KMS-11 (cell line): Measurements from ENCODE around the gene CHPF.

Source experiments
- H2AFZ ChIP-seq: fragments of 200-600 bp; sonication (generic); 2 replicates; pipeline ENCODE4 v1.6.1; 2016; ENCODE audit warnings: antibody characterized with exemption, mixed run types, low read depth
- H3K27ac ChIP-seq: fragments of 200-600 bp; sonication (generic); 2 replicates; pipeline ENCODE4 v1.6.1; 2016; ENCODE audit warnings: mild to moderate bottlenecking, mixed run types
- H3K27me3 ChIP-seq: fragments of 200-600 bp; sonication (generic); 2 replicates; pipeline ENCODE4 v1.6.1; 2017; ENCODE audit warnings: mild to moderate bottlenecking, low read depth, mixed run types, moderate library complexity; ENCODE audit not compliant: insufficient read depth
- H3K36me3 ChIP-seq: fragments of 200-600 bp; sonication (generic); 2 replicates; pipeline ENCODE4 v1.6.1; 2017; ENCODE audit warnings: mild to moderate bottlenecking, mixed run types; ENCODE audit not compliant: insufficient read depth
- H3K4me1 ChIP-seq: fragments of 200-600 bp; sonication (generic); 2 replicates; pipeline ENCODE4 v1.6.1; 2016; ENCODE audit warnings: mild to moderate bottlenecking, low read depth, mixed run types; ENCODE audit not compliant: poor library complexity, severe bottlenecking
- H3K4me2 ChIP-seq: fragments of 200-600 bp; sonication (generic); 2 replicates; pipeline ENCODE4 v1.7.0; 2016; ENCODE audit warnings: mild to moderate bottlenecking, mixed run types
- H3K4me3 ChIP-seq: fragments of 200-600 bp; sonication (generic); IDR thresholded peaks from 2 replicates; pipeline ENCODE4 v1.6.1; 2017; ENCODE audit warnings: low read depth, low read length, mixed read lengths; ENCODE audit not compliant: insufficient read depth
- H3K79me2 ChIP-seq: fragments of 200-600 bp; sonication (generic); 2 replicates; pipeline ENCODE4 v1.6.1; 2016; ENCODE audit warnings: low read depth, mixed run types; ENCODE audit not compliant: insufficient read depth
- H3K9ac ChIP-seq: fragments of 200-600 bp; sonication (generic); 2 replicates; pipeline ENCODE4 v1.6.1; 2016; ENCODE audit warnings: mild to moderate bottlenecking, mixed run types
- H4K20me1 ChIP-seq: fragments of 200-600 bp; sonication (generic); 2 replicates; pipeline ENCODE4 v1.6.1; 2016; ENCODE audit warnings: mild to moderate bottlenecking, mixed run types; ENCODE audit not compliant: insufficient read depth
- CTCF ChIP-seq: fragments of 200-600 bp; sonication (generic); conservative IDR thresholded peaks from 2 replicates; pipeline ENCODE4 v1.6.1; 2017; ENCODE audit warnings: low read depth, mild to moderate bottlenecking, antibody characterized with exemption, low read length, moderate library complexity, mixed read lengths

CHPF gene

DNA sequence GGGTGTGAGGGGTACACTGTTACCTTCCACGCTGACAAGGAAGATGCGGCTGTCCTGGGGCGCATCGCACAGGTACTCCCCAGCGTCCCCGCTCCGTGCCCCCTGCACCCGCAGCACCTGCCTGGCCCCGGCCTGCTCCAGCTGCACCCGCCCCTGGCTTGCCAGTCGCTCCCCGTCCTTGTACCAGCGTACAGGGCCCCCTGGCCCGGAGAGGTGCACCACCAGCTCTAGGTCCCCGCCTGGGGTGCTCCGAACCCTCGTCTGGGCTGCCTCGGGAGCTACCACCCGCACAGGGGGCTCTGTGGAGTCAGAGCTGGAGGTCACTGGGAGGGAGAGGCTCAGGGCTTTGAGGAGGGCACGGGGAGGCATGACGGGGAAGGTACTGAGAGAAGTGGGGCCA, 13.7 kb upstream of the CHPF start:
- H3K27me3 ChIP-seq = peaks cover 76% of the 10 kb centered on the region
- H3K36me3 ChIP-seq = no peaks in the 10 kb centered on the region

GRCh38 chr2:219556413-219556812, 12.8 kb upstream of the CHPF start:
- Histone ChIP-seq H3K4me2 (no peak overlapping the region), H3K9ac (no peak overlapping the region), H3K36me3 (no peaks in the 10 kb centered on the region), H3K79me2 (no peaks in the 10 kb centered on the region), H4K20me1 (no peaks in the 10 kb centered on the region), H3K4me1 (no peaks in the 10 kb centered on the region), H3K4me3 (no peak overlapping the region), H3K27ac (no peak overlapping the region), H2AFZ (no peak overlapping the region), H3K27me3 (peaks cover 74% of the 10 kb centered on the region)
- no peak for TF ChIP-seq CTCF

More for the DNA sequence above, 13.7 kb upstream of the CHPF start:
- Histone ChIP-seq H3K4me3 (no peak overlapping the region), H3K9ac (no peak overlapping the region), H3K4me2 (no peak overlapping the region), H3K4me1 (no peaks in the 10 kb centered on the region), H4K20me1 (no peaks in the 10 kb centered on the region), H3K79me2 (no peaks in the 10 kb centered on the region), H2AFZ (no peak overlapping the region), H3K27ac (no peak overlapping the region)
- no peak for TF ChIP-seq CTCF

GRCh38 chr2:219555956-219556355, 12.3 kb upstream of the CHPF start:
- H4K20me1 ChIP-seq = no peaks in the 10 kb centered on the region
- no peaks in the 10 kb centered on the region for H3K79me2 ChIP-seq
- TF ChIP-seq CTCF = no peak
- H3K27me3 ChIP-seq = peaks cover 78% of the 10 kb centered on the region
- no peaks in the 10 kb centered on the region for H3K4me1 ChIP-seq
- H3K27ac ChIP-seq = no peak overlapping the region
- H3K9ac ChIP-seq = no peak overlapping the region
- H3K4me2 ChIP-seq = no peak overlapping the region
- H3K36me3 ChIP-seq = no peaks in the 10 kb centered on the region
- no peak overlapping the region for H2AFZ ChIP-seq
- H3K4me3 ChIP-seq = no peak overlapping the region

GRCh38 chr2:219554350-219554749, 10.7 kb upstream of the CHPF start:
- Histone ChIP-seq H3K9ac (no peak overlapping the region), H3K27me3 (peaks cover 81% of the 10 kb centered on the region)

More at GRCh38 chr2:219554350-219554749, 10.7 kb upstream of the CHPF start:
- no peaks in the 10 kb centered on the region for H3K4me1 ChIP-seq
- TF ChIP-seq CTCF = no peak
- no peaks in the 10 kb centered on the region for H3K79me2 ChIP-seq
- no peak overlapping the region for H3K4me3 ChIP-seq
- no peak overlapping the region for H3K4me2 ChIP-seq
- H3K27ac ChIP-seq = no peak overlapping the region
- H4K20me1 ChIP-seq = no peaks in the 10 kb centered on the region
- H2AFZ ChIP-seq = no peak overlapping the region
- H3K36me3 ChIP-seq = no peaks in the 10 kb centered on the region
